HCT116 (cell line): Measurements from ENCODE around the gene SETDB1.

Experiments
- POLR2AphosphoS5 ChIP-seq: IDR thresholded peaks from 2 replicates; pipeline ENCODE4 v1.6.1; 2011; ENCODE audit warnings: mild to moderate bottlenecking, low read depth, low read length, moderate library complexity
- TF ChIP-seq, protein P1 (sequence below), 3 experiments: fragments of 200-600 bp in 1 of 3; sonication (generic) in 1 of 3; IDR thresholded peaks in 2 of 3; conservative IDR thresholded peaks in 1 of 3; 2 replicates each; pipeline ENCODE4 v1.5.1; 2012 to 2017; ENCODE audit warnings: low read depth in 2 of 3, low read length in 2 of 3, antibody characterized with exemption in 1 of 3, borderline replicate concordance in 1 of 3, control low read depth in 1 of 3, mild to moderate bottlenecking in 1 of 3, mixed read lengths in 1 of 3, mixed run types in 1 of 3, moderate library complexity in 1 of 3; ENCODE audit not compliant: insufficient read depth in 1 of 3
- TF ChIP-seq, protein P2 (sequence below): IDR thresholded peaks from 2 replicates; pipeline ENCODE4 v1.6.1; 2012

- TF ChIP-seq, protein P1, sequence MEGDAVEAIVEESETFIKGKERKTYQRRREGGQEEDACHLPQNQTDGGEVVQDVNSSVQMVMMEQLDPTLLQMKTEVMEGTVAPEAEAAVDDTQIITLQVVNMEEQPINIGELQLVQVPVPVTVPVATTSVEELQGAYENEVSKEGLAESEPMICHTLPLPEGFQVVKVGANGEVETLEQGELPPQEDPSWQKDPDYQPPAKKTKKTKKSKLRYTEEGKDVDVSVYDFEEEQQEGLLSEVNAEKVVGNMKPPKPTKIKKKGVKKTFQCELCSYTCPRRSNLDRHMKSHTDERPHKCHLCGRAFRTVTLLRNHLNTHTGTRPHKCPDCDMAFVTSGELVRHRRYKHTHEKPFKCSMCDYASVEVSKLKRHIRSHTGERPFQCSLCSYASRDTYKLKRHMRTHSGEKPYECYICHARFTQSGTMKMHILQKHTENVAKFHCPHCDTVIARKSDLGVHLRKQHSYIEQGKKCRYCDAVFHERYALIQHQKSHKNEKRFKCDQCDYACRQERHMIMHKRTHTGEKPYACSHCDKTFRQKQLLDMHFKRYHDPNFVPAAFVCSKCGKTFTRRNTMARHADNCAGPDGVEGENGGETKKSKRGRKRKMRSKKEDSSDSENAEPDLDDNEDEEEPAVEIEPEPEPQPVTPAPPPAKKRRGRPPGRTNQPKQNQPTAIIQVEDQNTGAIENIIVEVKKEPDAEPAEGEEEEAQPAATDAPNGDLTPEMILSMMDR (IDR thresholded peaks at IDR 0.05 in 2 of 3, conservative IDR thresholded peaks at IDR 0.05 in 1 of 3; ENCODE audit: borderline replicate concordance in 1 of 3, insufficient read depth in 1 of 3, low read depth in 2 of 3, low read length in 2 of 3) = no peak
- TF ChIP-seq, protein P2, sequence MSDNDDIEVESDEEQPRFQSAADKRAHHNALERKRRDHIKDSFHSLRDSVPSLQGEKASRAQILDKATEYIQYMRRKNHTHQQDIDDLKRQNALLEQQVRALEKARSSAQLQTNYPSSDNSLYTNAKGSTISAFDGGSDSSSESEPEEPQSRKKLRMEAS = no peak
- no peak for TF ChIP-seq POLR2AphosphoS5
Observed at GRCh38 chr1:150968491-150968890, 42.3 kb downstream of the SETDB1 start.
